Prostate gland (tissue), 2 donors: ENCODE measurements around the gene CCDC201.

Experiments used
- CTCF ChIP-seq, 4 experiments: fragments of 200-600 bp in 2 of 4; fragments of 450-650 bp in 2 of 4; sonication (generic) in 2 of 4; IDR thresholded peaks; 1 replicate in 3 of 4; 2 replicates in 1 of 4; pipeline ENCODE4 v1.5.1; 2016 to 2019; ENCODE audit warnings: antibody characterized with exemption in 4 of 4, mild to moderate bottlenecking in 2 of 4, moderate library complexity in 2 of 4
- POLR2A ChIP-seq: fragments of 450-650 bp; IDR thresholded peaks from one replicate; pipeline ENCODE4 v1.6.1; 2016; ENCODE audit warnings: antibody characterized with exemption, mild to moderate bottlenecking

DNA sequence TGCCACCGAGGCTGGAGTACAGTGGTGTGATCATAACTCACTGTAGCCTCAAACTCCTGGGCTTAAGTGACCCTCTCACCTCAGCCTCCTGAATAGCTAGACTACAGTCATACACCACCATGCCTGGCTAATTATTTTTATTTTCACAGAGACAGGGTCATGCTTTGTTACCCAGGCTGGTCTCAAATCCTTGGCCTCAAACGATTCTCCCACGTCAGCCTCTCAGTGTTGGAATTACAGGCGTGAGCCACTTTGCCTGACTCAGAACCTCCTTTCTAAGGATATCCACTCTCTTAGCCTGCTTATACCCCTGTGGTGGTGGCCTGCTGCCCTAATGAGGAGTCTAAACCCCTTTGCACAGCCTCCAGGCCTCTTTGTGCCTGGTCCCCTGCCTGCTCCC, 11.3 kb upstream of the CCDC201 start:
- TF ChIP-seq POLR2A, result no peak
- no peak for TF ChIP-seq CTCF (IDR thresholded peaks at IDR 0.05)
